GM19043 (cell line): ENCODE measurements around the gene NAT14.

ENCODE experiments used
- ATAC-seq: cut with Tn5 transposase; IDR thresholded peaks from one replicate; pipeline ENCODE4 v1.9.1; 2021; ENCODE audit warnings: low read depth; ENCODE audit not compliant: unreplicated experiment

The NAT14 gene

GRCh38 chr19:55452749-55453346 lies 32.1 kb upstream of the NAT14 start:
- ATAC-seq, result no peak

GRCh38 chr19:55453511-55454260 lies 31.3 kb upstream of the NAT14 start:
- no peak for ATAC-seq

GRCh38 chr19:55454787-55455243 lies 30.2 kb upstream of the NAT14 start:
- ATAC-seq, result no peak

GRCh38 chr19:55455576-55456235 lies 29.3 kb upstream of the NAT14 start:
- no peak for ATAC-seq

- no peak for ATAC-seq
Observed at GRCh38 chr19:55456347-55456746, 28.6 kb upstream of the NAT14 start.

- no peak for ATAC-seq
Observed at GRCh38 chr19:55457683-55458457, 27.1 kb upstream of the NAT14 start.

GRCh38 chr19:55459551-55459949 lies 25.4 kb upstream of the NAT14 start:
- no peak for ATAC-seq

- ATAC-seq, result no peak
Observed at GRCh38 chr19:55459950-55460657, 24.9 kb upstream of the NAT14 start.

- ATAC-seq, result no peak
Observed at GRCh38 chr19:55460670-55461258, 24.2 kb upstream of the NAT14 start.

GRCh38 chr19:55461259-55461973 lies 23.6 kb upstream of the NAT14 start, which contains the start of gene ISOC2:
Gene ISOC2, minus strand, starts transcription at chr19:55461642. Its CDS starts 5,156 bp downstream, at chr19:55456486.
- peak; percentile 92 for ATAC-seq

- ATAC-seq, result no peak
Observed at GRCh38 chr19:55461974-55462626, 22.9 kb upstream of the NAT14 start.

- ATAC-seq, result no peak
Observed at GRCh38 chr19:55462722-55463121, 22.3 kb upstream of the NAT14 start.

- ATAC-seq, result no peak
Observed at GRCh38 chr19:55463583-55464031, 21.4 kb upstream of the NAT14 start.

GRCh38 chr19:55464039-55464661 lies 20.8 kb upstream of the NAT14 start:
- no peak for ATAC-seq

- no peak for ATAC-seq
Observed at GRCh38 chr19:55464662-55465054, 20.3 kb upstream of the NAT14 start, which contains the start of gene C19orf85. Gene C19orf85, minus strand, starts transcription at chr19:55464751. Its CDS starts 197 bp downstream, at chr19:55464554.

GRCh38 chr19:55465460-55466240 lies 19.3 kb upstream of the NAT14 start:
- ATAC-seq, result no peak

- ATAC-seq, result no peak
Observed at GRCh38 chr19:55466241-55466614, 18.8 kb upstream of the NAT14 start.
